Heart left ventricle (tissue), 16 donors: ENCODE results near the gene ZNF423. TPM values are rescaled to one million over a fixed set of nuclear protein-coding genes. Genes with fewer than 3 reads are reported as not detected.
A peak's percentile ranks its signal among the peaks of the same experiment; 100 is the strongest.

Source experiments
- ATAC-seq, 4 donors: fragments of 200-7000 bp; cut with Tn5 transposase; one replicate each; pipeline ENCODE4 v1.9.1; 2020 to 2022; ENCODE audit warnings: moderate library complexity in 4 of 4, mild to moderate bottlenecking in 3 of 4, moderate number of reproducible peaks in 1 of 4
- DNase-seq, 5 donors: peaks; one replicate each; pipeline ENCODE4 v3.0.0-alpha.2; 2020
- H3K27ac ChIP-seq, 12 donors: fragments of 200-600 bp; sonication (generic) in 4 of 12; one replicate each; pipeline versions ENCODE4 v1.5.0 to v1.8.0; 2016 to 2022; ENCODE audit warnings: mild to moderate bottlenecking in 2 of 12
- H3K27me3 ChIP-seq, 9 donors: fragments of 200-600 bp; sonication (generic) in 2 of 9; one replicate each; pipeline versions ENCODE4 v1.5.1 to v1.8.0; 2016 to 2022; ENCODE audit warnings: mild to moderate bottlenecking in 3 of 9
- H3K36me3 ChIP-seq, 9 donors: fragments of 200-600 bp; sonication (generic) in 2 of 9; one replicate each; pipeline versions ENCODE4 v1.5.0 to v1.8.0; 2018 to 2022; ENCODE audit warnings: mild to moderate bottlenecking in 2 of 9
- H3K4me1 ChIP-seq, 12 donors: fragments of 200-600 bp; sonication (generic) in 4 of 12; one replicate each; pipeline versions ENCODE4 v1.5.0 to v1.8.0; 2016 to 2022; ENCODE audit warnings: mild to moderate bottlenecking in 3 of 12
- H3K4me3 ChIP-seq, 12 donors: fragments of 200-600 bp; sonication (generic) in 4 of 12; one replicate each; pipeline versions ENCODE4 v1.5.0 to v1.8.0; 2017 to 2022; ENCODE audit warnings: mild to moderate bottlenecking in 9 of 12, moderate library complexity in 4 of 12
- H3K9me3 ChIP-seq, 12 donors: fragments of 200-600 bp; sonication (generic) in 4 of 12; one replicate each; pipeline versions ENCODE4 v1.5.0 to v1.8.0; 2016 to 2022; ENCODE audit warnings: mild to moderate bottlenecking in 1 of 12
- POLR2A ChIP-seq, 2 donors: fragments of 450-650 bp; IDR thresholded peaks; one replicate each; pipeline ENCODE4 v1.6.1; 2017; ENCODE audit warnings: antibody characterized with exemption in 2 of 2, mild to moderate bottlenecking in 2 of 2, moderate library complexity in 2 of 2
- WGBS, 4 donors: extraction: QIAGEN DNeasy Blood & Tissue Kit in 2 of 4; methylation state at CpG; one replicate each; pipeline versions ENCODE4 v1.1.5 to v1.1.7; 2013 to 2018; 5-methylcytosine and 5-hydroxymethylcytosine counted together
- intact Hi-C, 10 donors: fragments of 100-400 bp; cut with DNase I; formaldehyde crosslinking; loops; one replicate each; pipeline versions ENCODE4 v1.11.1 to v1.14.2; 2022
- polyA plus RNA-seq, 2 donors: library from polyadenylated mRNA; stranded (reverse); fragments of 200-250 nt; gene quantifications; one replicate each; pipeline ENCODE4 v1.2.3, GENCODE V29; 2013
- total RNA-seq, 9 donors: library from RNA; depleted of rRNA in 2 of 9; stranded (reverse); fragments of >200 nt in 2 of 9; fragmentation: NEBNext Ultra II Directional in 3 of 9; extraction: Animal tissue kit (Norgen Biotek cat#: 25700) in 3 of 9; gene quantifications; one replicate each; pipeline versions ENCODE4 v1.1.0 to v1.2.4, GENCODE V29; 2016 to 2023
- TF ChIP-seq, protein P1 (sequence below), 12 donors: fragments of 200-600 bp; sonication (generic) in 4 of 12; IDR thresholded peaks; one replicate each; pipeline versions ENCODE4 v1.5.0 to v1.8.0; 2018 to 2022; ENCODE audit warnings: antibody characterized with exemption in 12 of 12, mild to moderate bottlenecking in 5 of 12
- donor health status: ischemic (EF 13 %, LVEDD 7.1; RV severe dilation, severe dysfunction).
- donor health status: healthy with polysubstance abuse.
- donor health status: DM: no; HTN: yes; CAD: no.
- donor health status: DM: no; HTN: no; CAD: no.
- donor health status: ischemic (EF 25% LVEDD 6.9; RV normal size, moderate dysfunction).
- donor health status: ischemic (EF 25% LVEDD 5.7; RV mildly dilated, moderate dysfunction).
- donor health status: healthy.
- donor health status: DM: yes; HTN: yes; CAD: no.
- donor health status: ischemic (EF 35%, LVEDD 5.7; RV mildly dilated, moderate dysfunction).
- donor health status: nonischemic (EF 11% LVEDD 7.7; RV severe dilation, severe dysfunction).
- donor health status: DM: yes; HTN: yes; CAD: no.
- donor health status: PGD.
- donor health status: ischemic (EF 29% LVEDD 5.4; RV normal size, mild dysfunction).
- donor health status: nonischemic (EF 23%, LVEDD 6.1; RV moderate dilation, normal function).

The ZNF423 gene
- total and polyA plus RNA-seq, 11 donors = 1.8 to 10.4 (median 5.7) TPM

DNA sequence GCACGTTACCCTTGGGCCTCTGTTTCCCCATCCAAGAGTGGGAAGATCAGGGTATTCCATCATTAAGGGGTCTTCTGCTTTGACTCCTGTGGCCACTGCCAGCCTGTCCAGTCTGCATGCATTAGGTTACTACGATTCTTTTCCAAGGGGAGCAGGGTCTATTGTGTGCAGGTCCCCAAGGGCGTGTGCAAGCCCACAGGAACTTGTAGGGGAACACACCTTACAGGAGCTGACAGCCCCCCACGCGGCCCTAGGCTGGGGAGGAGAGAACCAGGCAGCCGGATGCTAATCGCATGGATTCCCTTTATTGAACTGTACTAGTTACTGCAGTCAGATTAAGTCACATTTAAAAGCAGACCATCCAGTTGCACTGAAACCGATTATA, 365.6 kb downstream of the ZNF423 start:
- WGBS, 4 donors = 88 to 95% (median 91%) methylated on average over 8 of the region's 8 CpGs

DNA sequence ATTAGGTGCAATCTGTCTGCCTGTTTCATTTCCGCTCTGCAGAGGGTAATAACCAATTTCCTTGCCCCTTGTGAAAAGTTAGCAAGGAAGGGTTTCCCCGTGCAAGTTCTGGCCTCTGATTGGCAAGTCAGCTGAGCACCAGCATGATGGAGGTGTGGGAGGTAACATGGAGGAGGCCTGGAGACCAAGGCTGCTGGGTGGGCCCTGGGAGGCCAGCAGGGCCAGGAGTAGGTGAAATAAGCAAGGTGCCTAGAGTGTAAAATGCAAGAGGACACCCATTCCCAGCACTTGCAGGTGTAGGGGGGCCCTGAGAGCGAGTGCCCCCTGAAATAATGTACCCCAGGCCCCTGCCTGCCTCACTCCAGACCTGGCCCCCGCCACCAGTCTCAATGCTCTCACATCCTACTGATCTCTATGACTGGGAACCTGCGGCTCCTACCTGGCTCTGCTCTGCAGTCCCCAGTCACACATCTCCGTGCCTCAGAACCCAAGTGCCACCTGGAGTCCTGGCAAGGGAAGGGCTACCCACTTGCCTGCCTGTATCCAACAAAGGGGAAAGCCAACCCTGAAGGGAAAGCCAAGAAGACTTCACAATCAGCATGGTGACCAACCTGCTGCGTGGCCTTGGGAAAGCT, 366.1 kb downstream of the ZNF423 start:
- ATAC-seq (no peak), DNase-seq (peak in 1 of 5 donors; percentile 16)
- no peak for TF ChIP-seq POLR2A (IDR thresholded peaks at IDR 0.05)
- TF ChIP-seq, protein P1, sequence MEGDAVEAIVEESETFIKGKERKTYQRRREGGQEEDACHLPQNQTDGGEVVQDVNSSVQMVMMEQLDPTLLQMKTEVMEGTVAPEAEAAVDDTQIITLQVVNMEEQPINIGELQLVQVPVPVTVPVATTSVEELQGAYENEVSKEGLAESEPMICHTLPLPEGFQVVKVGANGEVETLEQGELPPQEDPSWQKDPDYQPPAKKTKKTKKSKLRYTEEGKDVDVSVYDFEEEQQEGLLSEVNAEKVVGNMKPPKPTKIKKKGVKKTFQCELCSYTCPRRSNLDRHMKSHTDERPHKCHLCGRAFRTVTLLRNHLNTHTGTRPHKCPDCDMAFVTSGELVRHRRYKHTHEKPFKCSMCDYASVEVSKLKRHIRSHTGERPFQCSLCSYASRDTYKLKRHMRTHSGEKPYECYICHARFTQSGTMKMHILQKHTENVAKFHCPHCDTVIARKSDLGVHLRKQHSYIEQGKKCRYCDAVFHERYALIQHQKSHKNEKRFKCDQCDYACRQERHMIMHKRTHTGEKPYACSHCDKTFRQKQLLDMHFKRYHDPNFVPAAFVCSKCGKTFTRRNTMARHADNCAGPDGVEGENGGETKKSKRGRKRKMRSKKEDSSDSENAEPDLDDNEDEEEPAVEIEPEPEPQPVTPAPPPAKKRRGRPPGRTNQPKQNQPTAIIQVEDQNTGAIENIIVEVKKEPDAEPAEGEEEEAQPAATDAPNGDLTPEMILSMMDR (IDR thresholded peaks at IDR 0.05) = no peak
- peaks cover 0 to 17% (median 7%) of the 10 kb centered on the region in 12 donors for H3K4me1 ChIP-seq
- peaks cover 0 to 3% (median 0%) of the 10 kb centered on the region in 12 donors for H3K9me3 ChIP-seq
- no peak overlapping the region for H3K4me3 ChIP-seq
- intact Hi-C loops = loop anchor here (5.0 to 10.0 kb wide), 16 partner anchors 48 to 435 kb away; partner anchors contain the start of gene ZNF423 (in 4 of the 10)
- H3K27ac ChIP-seq = no peak overlapping the region
- 91 to 94% (median 92%) methylated on average over 7 of the region's 7 CpGs for WGBS, 4 donors
- H3K36me3 ChIP-seq = no peaks in the 10 kb centered on the region
- H3K27me3 ChIP-seq = no peaks in the 10 kb centered on the region

More for the DNA sequence above, 365.6 kb downstream of the ZNF423 start:
- H3K4me3 ChIP-seq = no peak overlapping the region
- TF ChIP-seq POLR2A (IDR thresholded peaks at IDR 0.05) = no peak
- TF ChIP-seq, protein P1 (IDR thresholded peaks at IDR 0.05) = no peak
- no peak for ATAC-seq
- peaks cover 0 to 17% (median 7%) of the 10 kb centered on the region in 12 donors for H3K4me1 ChIP-seq
- intact Hi-C loops = loop anchor here (5.0 to 10.0 kb wide), 15 partner anchors 48 to 434 kb away; partner anchors contain the start of gene ZNF423 (in 4 of the 10)
- peaks cover 0 to 3% (median 0%) of the 10 kb centered on the region in 12 donors for H3K9me3 ChIP-seq
- H3K27ac ChIP-seq = no peak overlapping the region
- no peaks in the 10 kb centered on the region for H3K36me3 ChIP-seq
- no peaks in the 10 kb centered on the region for H3K27me3 ChIP-seq
- peak in 1 of 5 donors; percentile 6 for DNase-seq

DNA sequence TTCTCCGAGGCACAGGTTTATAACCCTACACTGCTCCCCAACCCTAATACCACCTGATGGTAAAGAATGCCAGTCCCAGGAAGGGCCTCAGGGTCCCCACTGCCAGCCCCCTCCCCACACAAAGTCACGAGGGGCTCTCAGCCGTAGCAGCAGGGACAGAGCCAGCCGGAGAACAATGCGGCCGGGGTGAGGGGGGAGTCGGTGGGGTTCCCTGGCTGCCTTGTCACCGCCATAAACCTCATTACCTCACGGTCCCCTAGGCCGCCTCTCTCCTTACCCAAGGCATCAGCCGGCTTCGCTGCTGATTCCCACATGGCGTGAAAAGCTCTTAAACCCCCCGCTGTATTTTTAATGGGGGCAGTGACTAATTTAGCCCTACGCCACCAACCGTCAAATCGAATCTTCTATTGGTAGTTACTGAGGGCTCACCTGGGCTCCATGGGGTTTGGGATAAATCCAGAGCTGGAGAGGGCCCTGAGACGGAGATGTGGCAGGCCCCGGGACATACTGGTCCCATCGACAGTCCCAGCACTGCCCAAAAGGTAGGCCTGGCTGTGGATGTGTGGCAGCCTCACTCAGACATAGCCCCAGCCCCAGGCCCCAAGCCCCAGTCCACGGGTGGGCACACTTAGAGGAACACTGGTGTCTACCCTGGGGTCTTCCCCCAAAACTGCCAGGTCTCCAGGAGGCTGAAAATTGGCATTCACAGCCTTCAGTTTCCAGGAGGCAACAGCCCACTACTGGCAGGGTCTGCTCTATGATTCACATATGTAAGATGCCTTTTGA, 367.0 kb downstream of the ZNF423 start:
- TF ChIP-seq, protein P1 (IDR thresholded peaks at IDR 0.05) = no peak
- TF ChIP-seq POLR2A (IDR thresholded peaks at IDR 0.05) = no peak
- intact Hi-C loops = loop anchor here in 2 of 10 donors (5.0 to 10.0 kb wide), 2 partner anchors 108 to 266 kb away; no protein-coding TSS in a partner anchor
- no peak for ATAC-seq
- DNase-seq = no peak
- Histone ChIP-seq H3K36me3 (no peaks in the 10 kb centered on the region), H3K27ac (no peak overlapping the region), H3K27me3 (no peaks in the 10 kb centered on the region), H3K4me3 (no peak overlapping the region), H3K9me3 (peaks cover 0 to 3% (median 0%) of the 10 kb centered on the region in 12 donors), H3K4me1 (peaks cover 0 to 25% (median 12%) of the 10 kb centered on the region in 12 donors)
- WGBS, 4 donors = 92 to 96% (median 95%) methylated on average over 20 to 21 of the region's 21 CpGs

DNA sequence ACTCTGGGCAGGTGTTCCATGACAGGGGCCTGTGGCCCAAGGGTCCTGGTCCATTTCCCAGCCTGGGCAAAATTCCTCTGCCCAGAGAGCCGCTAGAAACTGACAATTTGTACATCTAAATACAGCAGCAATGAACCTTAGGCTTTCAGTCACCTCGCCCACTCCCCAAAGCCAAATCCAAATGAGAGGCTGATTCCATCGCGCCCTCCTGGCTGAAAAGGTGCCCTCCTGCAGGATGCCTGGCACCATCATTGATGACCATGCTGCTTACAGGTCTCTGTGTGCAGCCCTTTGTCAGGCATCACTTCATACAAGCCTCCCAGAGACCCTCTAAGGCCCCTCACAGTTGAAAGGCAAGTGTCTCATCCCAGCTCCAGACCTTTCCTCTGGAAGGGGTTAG, 367.6 kb downstream of the ZNF423 start:
- Histone ChIP-seq H3K4me1 (peaks cover 0 to 30% (median 14%) of the 10 kb centered on the region in 12 donors), H3K36me3 (no peaks in the 10 kb centered on the region), H3K4me3 (no peak overlapping the region), H3K27ac (no peak overlapping the region), H3K27me3 (no peaks in the 10 kb centered on the region), H3K9me3 (peaks cover 0 to 3% (median 0%) of the 10 kb centered on the region in 12 donors)
- DNase-seq (no peak), ATAC-seq (no peak)
- WGBS, 4 donors = 83 to 94% (median 92%) methylated on average over 2 to 4 of the region's 4 CpGs
- intact Hi-C loops = loop anchor here in 2 of 10 donors (5.0 to 10.0 kb wide), 2 partner anchors 109 to 266 kb away; no protein-coding TSS in a partner anchor
- TF ChIP-seq, protein P1 (IDR thresholded peaks at IDR 0.05) = no peak
- TF ChIP-seq POLR2A (IDR thresholded peaks at IDR 0.05) = no peak
